OCI-LY1 (cell line): Measurements from ENCODE around the gene PAPPA.

Experiments
- EZH2 ChIP-seq: fragments of 200-600 bp; sonication (generic), shearing (Covaris generic); IDR thresholded peaks from 2 replicates; pipeline ENCODE4 v1.8.0; 2017; ENCODE audit warnings: borderline replicate concordance, mixed run types, mild to moderate bottlenecking, antibody characterized with exemption, low read length, moderate library complexity, mixed read lengths
- TF ChIP-seq, protein P1 (sequence below): fragments of 200-600 bp; sonication (generic), shearing (Covaris generic); IDR thresholded peaks from 2 replicates; pipeline ENCODE4 v1.5.1; 2017; ENCODE audit warnings: mild to moderate bottlenecking, antibody characterized with exemption, low read length, moderate library complexity, mixed read lengths

- TF ChIP-seq EZH2: no peak
- TF ChIP-seq, protein P1, sequence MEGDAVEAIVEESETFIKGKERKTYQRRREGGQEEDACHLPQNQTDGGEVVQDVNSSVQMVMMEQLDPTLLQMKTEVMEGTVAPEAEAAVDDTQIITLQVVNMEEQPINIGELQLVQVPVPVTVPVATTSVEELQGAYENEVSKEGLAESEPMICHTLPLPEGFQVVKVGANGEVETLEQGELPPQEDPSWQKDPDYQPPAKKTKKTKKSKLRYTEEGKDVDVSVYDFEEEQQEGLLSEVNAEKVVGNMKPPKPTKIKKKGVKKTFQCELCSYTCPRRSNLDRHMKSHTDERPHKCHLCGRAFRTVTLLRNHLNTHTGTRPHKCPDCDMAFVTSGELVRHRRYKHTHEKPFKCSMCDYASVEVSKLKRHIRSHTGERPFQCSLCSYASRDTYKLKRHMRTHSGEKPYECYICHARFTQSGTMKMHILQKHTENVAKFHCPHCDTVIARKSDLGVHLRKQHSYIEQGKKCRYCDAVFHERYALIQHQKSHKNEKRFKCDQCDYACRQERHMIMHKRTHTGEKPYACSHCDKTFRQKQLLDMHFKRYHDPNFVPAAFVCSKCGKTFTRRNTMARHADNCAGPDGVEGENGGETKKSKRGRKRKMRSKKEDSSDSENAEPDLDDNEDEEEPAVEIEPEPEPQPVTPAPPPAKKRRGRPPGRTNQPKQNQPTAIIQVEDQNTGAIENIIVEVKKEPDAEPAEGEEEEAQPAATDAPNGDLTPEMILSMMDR: no peak
These were observed 204.7 kb downstream of the PAPPA start for GRCh38 chr9:116358251-116358650.
